Measurements from ENCODE around the gene GNAZ.

Gene GNAZ

GRCh38 chr22:23100124-23100801, 29.9 kb downstream of the GNAZ start:
- H3K27ac ChIP-seq: no peak overlapping the region
- TF ChIP-seq, protein P1, sequence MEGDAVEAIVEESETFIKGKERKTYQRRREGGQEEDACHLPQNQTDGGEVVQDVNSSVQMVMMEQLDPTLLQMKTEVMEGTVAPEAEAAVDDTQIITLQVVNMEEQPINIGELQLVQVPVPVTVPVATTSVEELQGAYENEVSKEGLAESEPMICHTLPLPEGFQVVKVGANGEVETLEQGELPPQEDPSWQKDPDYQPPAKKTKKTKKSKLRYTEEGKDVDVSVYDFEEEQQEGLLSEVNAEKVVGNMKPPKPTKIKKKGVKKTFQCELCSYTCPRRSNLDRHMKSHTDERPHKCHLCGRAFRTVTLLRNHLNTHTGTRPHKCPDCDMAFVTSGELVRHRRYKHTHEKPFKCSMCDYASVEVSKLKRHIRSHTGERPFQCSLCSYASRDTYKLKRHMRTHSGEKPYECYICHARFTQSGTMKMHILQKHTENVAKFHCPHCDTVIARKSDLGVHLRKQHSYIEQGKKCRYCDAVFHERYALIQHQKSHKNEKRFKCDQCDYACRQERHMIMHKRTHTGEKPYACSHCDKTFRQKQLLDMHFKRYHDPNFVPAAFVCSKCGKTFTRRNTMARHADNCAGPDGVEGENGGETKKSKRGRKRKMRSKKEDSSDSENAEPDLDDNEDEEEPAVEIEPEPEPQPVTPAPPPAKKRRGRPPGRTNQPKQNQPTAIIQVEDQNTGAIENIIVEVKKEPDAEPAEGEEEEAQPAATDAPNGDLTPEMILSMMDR (conservative IDR thresholded peaks at IDR 0.05): no peak

- TF ChIP-seq, protein P1 (conservative IDR thresholded peaks at IDR 0.05): no peak
- H3K27ac ChIP-seq: no peak overlapping the region
These were observed 31.2 kb downstream of the GNAZ start for GRCh38 chr22:23101524-23101923.

DNA sequence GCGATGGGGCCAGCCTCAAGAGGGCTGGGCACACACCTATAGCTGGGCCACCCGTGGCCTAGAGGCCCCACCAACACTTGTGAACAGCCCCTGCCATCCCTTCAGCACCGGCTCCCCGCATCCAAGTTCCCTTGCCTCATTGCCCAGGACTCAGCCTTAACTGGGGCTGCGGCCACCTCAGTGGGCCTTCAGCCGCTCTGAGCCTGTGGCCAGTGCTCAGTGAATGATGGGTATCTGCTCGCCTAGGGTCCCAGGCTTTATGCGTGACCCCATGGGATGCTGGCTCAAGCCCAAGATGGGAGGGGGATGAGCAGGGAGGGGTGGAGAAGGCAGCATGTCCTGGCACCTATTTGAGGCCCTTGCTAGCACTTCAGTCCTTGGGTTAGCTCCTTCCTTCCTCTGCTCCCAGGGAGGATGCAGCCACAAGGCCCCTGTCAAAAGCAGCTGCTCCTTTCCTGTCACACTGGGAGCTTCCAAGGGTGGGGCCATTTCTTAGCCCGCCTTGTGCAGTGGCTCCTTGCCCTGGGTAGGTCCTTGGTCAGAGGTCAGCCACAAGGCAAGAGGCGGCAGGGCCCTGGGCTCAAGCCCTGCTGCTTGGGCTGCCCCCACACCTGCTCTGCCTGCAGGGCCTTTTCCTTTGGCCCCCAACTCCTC, 31.8 kb downstream of the GNAZ start:
- no peak overlapping the region for H3K27ac ChIP-seq
- TF ChIP-seq, protein P1 (conservative IDR thresholded peaks at IDR 0.05): no peak

- no peak overlapping the region for H3K27ac ChIP-seq
- TF ChIP-seq, protein P1 (conservative IDR thresholded peaks at IDR 0.05): no peak
These were observed 32.5 kb downstream of the GNAZ start for GRCh38 chr22:23102776-23103175.

DNA sequence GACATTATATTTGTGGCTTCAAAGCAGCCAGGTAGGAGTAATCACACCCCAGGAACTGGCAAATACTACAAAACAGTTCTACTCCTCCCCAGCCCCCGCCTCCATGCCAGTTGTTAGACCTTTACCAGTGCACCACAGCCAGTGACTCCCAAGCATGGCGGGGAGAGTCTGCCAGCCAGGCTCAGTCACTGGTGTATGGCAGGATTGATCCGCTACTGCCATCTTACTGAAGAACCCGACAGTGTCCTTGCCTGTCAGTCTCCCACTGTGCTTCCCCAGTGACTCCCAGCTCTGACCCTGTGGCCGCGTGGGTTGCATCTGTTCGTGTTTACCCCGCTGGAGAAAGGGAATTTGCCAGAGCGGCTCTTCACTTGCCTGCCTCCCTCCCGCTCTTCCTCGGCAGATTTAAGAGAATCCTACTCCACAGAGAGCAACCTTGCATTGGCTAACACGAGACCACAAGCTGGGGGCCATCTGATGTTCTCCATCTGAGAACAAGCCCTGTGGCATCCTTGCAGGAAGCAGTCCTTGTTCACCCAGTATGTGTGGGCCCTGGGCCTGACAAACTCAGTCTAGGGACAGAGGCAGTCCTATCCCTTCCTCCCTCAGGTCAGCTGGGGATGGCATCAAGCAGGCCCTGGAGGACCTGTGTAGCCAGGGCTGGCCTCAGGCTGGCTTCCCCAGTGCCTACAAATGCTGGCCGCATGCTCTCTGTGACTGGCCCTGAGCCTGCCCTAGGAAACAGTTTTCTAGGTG, 33.1 kb downstream of the GNAZ start:
- TF ChIP-seq, protein P1 (conservative IDR thresholded peaks at IDR 0.05): no peak
- H3K27ac ChIP-seq: no peak overlapping the region

DNA sequence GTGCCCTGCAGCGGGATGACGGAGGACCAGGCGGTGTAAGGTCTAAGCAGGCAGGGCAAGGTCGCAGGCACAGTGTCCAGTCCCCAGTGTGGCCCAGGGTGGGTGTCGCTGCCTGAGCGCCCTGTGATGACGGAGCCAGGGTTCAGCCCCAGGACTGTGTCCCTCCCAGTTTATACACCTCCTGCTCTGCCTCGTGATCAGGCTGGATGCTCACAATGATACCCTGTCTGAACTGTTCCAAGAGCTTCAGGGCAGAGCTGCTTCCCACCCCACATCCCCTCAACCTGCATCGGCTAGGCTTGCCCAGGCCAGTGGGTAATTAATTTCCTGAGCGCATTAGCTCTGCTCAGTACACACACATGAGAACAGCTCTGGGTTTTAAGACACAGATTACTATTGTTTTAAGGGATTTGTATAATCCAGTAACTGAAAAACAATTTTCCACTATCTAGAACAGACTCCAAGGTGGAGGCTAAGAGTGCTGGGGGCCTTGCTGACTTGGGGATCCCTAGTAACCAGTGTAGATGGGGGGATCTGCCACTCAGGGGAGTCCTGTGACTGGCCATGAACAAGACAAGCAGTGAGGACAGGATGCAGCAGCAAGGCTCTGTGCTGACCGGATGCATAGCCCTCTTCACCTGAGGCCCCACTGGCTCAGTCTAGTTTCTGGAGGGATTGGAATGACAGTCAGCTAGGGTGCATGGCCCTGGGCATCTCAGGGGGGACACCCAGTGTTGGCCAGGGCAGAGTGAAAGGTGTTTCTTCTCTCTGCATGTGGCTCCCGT, 34.1 kb downstream of the GNAZ start:
- TF ChIP-seq, protein P1 (conservative IDR thresholded peaks at IDR 0.05): no peak

GRCh38 chr22:23105304-23105703, 35.0 kb downstream of the GNAZ start:
- TF ChIP-seq, protein P1 (conservative IDR thresholded peaks at IDR 0.05): no peak
- H3K27ac ChIP-seq: no peak overlapping the region

More for the DNA sequence above, 34.1 kb downstream of the GNAZ start:
- H3K27ac ChIP-seq: no peak overlapping the region
